GM12878 (cell line): ENCODE data around the gene SMTNL2. TPM values are rescaled to one million over a fixed set of nuclear protein-coding genes. Genes with fewer than 3 reads are reported as not detected.

Experiments used
- ATAC-seq: fragments of 200-7000 bp; cut with Tn5 transposase; 3 replicates; pipeline ENCODE4 v1.9.1; 2020; ENCODE audit warnings: mild to moderate bottlenecking, moderate library complexity
- BruUV-seq: library from RNA; stranded (reverse); fragments of 400-500 nt; replicated peaks from 2 replicates; lab custom pipeline; 2021; lab: Mats Ljungman, UMichigan
- CTCF ChIA-PET: fragments of 300-600 bp; sonication (Branson Sonifier 250); formaldehyde crosslinking; extraction: SDS; loops from one replicate; lab custom pipeline; 2021; ENCODE audit warnings: inconsistent platforms; lab: Yijun Ruan, JAX
- POLR2A ChIA-PET: fragments of 350-600 bp; formaldehyde crosslinking; extraction: SDS; loops from one replicate; lab custom pipeline; 2021; ENCODE audit warnings: inconsistent platforms; lab: Charles Lee
- RAD21 ChIA-PET: fragments of 300-600 bp; sonication (Branson Sonifier 250); formaldehyde crosslinking; loops from one replicate; lab custom pipeline; 2023; ENCODE audit warnings: antibody characterized with exemption; ENCODE audit not compliant: unreplicated experiment; lab: Charles Lee
- SMC1A ChIA-PET: fragments of 300-600 bp; sonication (Branson Sonifier 250); formaldehyde crosslinking; loops from one replicate; lab custom pipeline; 2023; ENCODE audit not compliant: unreplicated experiment, uncharacterized antibody; lab: Charles Lee
- DNase-seq: peaks from one replicate; pipeline ENCODE4 v3.0.0-alpha.2; 2011; ENCODE audit warnings: low read depth, low spot score
- FAIRE-seq: peaks from 3 replicates; lab custom pipeline; 2011; peaks lifted over from hg19 to GRCh38; lab: Jason Lieb, UNC
- H2AFZ ChIP-seq: 2 replicates; pipeline ENCODE4 v1.6.0; 2011; ENCODE audit warnings: low read depth, low read length, control low read depth; ENCODE audit not compliant: control insufficient read depth
- H3K27ac ChIP-seq: 2 replicates; pipeline ENCODE4 v1.5.1; 2011; ENCODE audit warnings: control low read depth; ENCODE audit not compliant: control insufficient read depth, insufficient read depth
- H3K27me3 ChIP-seq, 2 experiments: replicated peaks in 1 of 2; 2 replicates each; pipeline versions ENCODE4 v1.6.0 to v1.6.1; 2011; ENCODE audit warnings: low read length in 1 of 2; ENCODE audit not compliant: control insufficient read depth in 2 of 2, insufficient read depth in 2 of 2
- H3K36me3 ChIP-seq, 2 experiments: 2 replicates each; pipeline ENCODE4 v1.5.1; 2011; ENCODE audit warnings: low read length in 1 of 2; ENCODE audit not compliant: control insufficient read depth in 2 of 2, insufficient read depth in 2 of 2
- H3K4me1 ChIP-seq: 2 replicates; pipeline ENCODE4 v1.6.1; 2011; ENCODE audit warnings: mild to moderate bottlenecking, low read length, moderate library complexity, mixed read lengths; ENCODE audit not compliant: control insufficient read depth, insufficient read depth
- H3K4me2 ChIP-seq: 2 replicates; pipeline ENCODE4 v1.6.0; 2011; ENCODE audit warnings: control low read depth; ENCODE audit not compliant: control insufficient read depth, insufficient read depth
- H3K4me3 ChIP-seq: fragments of 200-600 bp; sonication (generic); 2 replicates; pipeline ENCODE4 v1.5.1; 2016
- H3K79me2 ChIP-seq: 2 replicates; pipeline ENCODE4 v1.6.0; 2011; ENCODE audit warnings: low read length; ENCODE audit not compliant: control insufficient read depth, insufficient read depth
- H3K9ac ChIP-seq: 2 replicates; pipeline ENCODE4 v1.8.0; 2011; ENCODE audit warnings: low read length, control low read depth, mixed read lengths; ENCODE audit not compliant: control insufficient read depth, insufficient read depth
- H3K9me3 ChIP-seq: replicated peaks from 3 replicates; pipeline ENCODE4 v1.5.1; 2011; ENCODE audit warnings: mild to moderate bottlenecking, low read length; ENCODE audit not compliant: control insufficient read depth, insufficient read depth
- H4K20me1 ChIP-seq: 2 replicates; pipeline ENCODE4 v1.6.0; 2011; ENCODE audit not compliant: control insufficient read depth, insufficient read depth
- POLR2A ChIP-seq: IDR thresholded peaks from 2 replicates; pipeline ENCODE4 v1.6.1; 2011; ENCODE audit warnings: low read depth, mild to moderate bottlenecking, low read length
- WGBS: methylation state at CpG from one replicate; pipeline ENCODE4 v1.1.6; 2016; ENCODE audit warnings: low lambda C conversion rate; ENCODE audit not compliant: insufficient replicate concordance, insufficient coverage; ENCODE audit errors: missing lambda C conversion rate; 5-methylcytosine and 5-hydroxymethylcytosine counted together
- in situ Hi-C: fragments of 300-500 bp; cut with MboI; formaldehyde crosslinking; loops from 9 replicates; pipeline ENCODE4 v1.14.3; 2018; ENCODE audit warnings: mixed read lengths
- intact Hi-C: fragments of 100-400 bp; cut with micrococcal nuclease; formaldehyde crosslinking; loops from one replicate; pipeline ENCODE4 v1.14.2; 2022; ENCODE audit not compliant: unreplicated experiment
- polyA plus RNA-seq, 11 experiments: library from polyadenylated mRNA; depleted of rRNA in 4 of 11; unstranded in 6 of 11; stranded (reverse) in 5 of 11; fragments of >200 nt; fragmentation: Nextera tagmentation in 4 of 11; fragmentation: Illumina TruSeq in 1 of 11; extraction: Ambion mirVana in 4 of 11; extraction: Trizol in 1 of 11; gene quantifications; 1 replicate in 1 of 11; 2 replicates in 10 of 11; pipeline versions ENCODE4 v1.2.1 to v1.2.3, GENCODE V29; 2011 to 2016; ENCODE audit warnings: inconsistent platforms in 2 of 11, missing spikeins in 2 of 11, low read depth in 1 of 11
- total RNA-seq, 4 experiments: library from RNA; depleted of rRNA in 3 of 4; stranded (reverse); fragments of >200 nt in 3 of 4; fragmentation: Illumina TruSeq in 1 of 4; extraction: Trizol in 1 of 4; gene quantifications; 2 replicates each; pipeline versions ENCODE4 v1.2.1 to v1.2.3, GENCODE V29; 2013 to 2021
- TF ChIP-seq, protein P1 (sequence below): IDR thresholded peaks from 2 replicates; pipeline ENCODE4 v1.6.1; 2011; ENCODE audit warnings: borderline replicate concordance, low read depth, mild to moderate bottlenecking, moderate library complexity, low read length; ENCODE audit not compliant: insufficient read depth, poor library complexity, severe bottlenecking
- TF ChIP-seq, protein P2 (sequence below): IDR thresholded peaks from 2 replicates; pipeline ENCODE4 v1.6.1; 2012; ENCODE audit warnings: low read depth, low read length, improper control_type of control experiment

SMTNL2 gene
- total and polyA plus RNA-seq, 10 of the 15 experiments (the other 5 are each of a cell fraction or from before 2014, with no cell fraction given): not detected

DNA sequence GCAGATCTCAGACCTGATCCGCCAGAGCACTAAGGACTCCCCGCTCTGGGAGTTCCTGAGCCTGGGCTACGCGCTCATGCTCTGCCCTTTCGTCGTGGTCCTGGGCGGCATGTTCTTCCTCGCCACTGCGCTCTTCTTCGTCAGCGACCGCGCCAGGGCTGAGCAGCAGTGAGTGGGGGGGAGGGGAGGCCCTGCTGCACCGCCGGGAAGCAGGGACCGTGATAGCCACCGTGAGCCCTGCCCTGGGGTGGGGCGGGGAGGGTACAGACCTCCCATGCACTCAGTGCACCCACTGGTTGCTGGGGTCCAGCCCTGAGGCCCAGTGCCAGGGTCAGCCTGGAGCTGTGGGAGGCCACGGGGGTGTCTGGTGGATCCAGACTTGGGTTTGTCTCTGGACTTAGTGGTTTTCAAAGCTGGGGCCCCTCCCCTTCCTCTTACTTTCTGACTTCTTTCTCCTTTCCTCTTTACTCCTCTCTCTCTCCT is 48.0 kb upstream of the SMTNL2 start:
- DNase-seq (no peak), FAIRE-seq (no peak), ATAC-seq (no peak; the same call in 2 of the 3 replicates)
- no peak overlapping the region for H3K4me2 ChIP-seq
- H2AFZ ChIP-seq: no peak overlapping the region
- BruUV-seq: no TSS peak
- no peaks in the 10 kb centered on the region for H4K20me1 ChIP-seq
- ChIA-PET RAD21 (no interaction called here), SMC1A (no interaction called here), CTCF (interaction anchor here (1.7 kb wide), 1 partner anchor 30 kb away, joined by 4 read pairs; no protein-coding TSS in a partner anchor)
- no peaks in the 10 kb centered on the region for H3K27me3 ChIP-seq
- H3K9me3 ChIP-seq: no peaks in the 10 kb centered on the region
- H3K9ac ChIP-seq: no peak overlapping the region
- intact Hi-C loops: no loop called here
- H3K36me3 ChIP-seq: peaks cover 0 to 19% of the 10 kb centered on the region in 2 experiments; a peak in 3 of 4 replicates
- no peak overlapping the region for H3K4me3 ChIP-seq
- in situ Hi-C loops: no loop called here
- H3K27ac ChIP-seq: no peak overlapping the region
- TF ChIP-seq, protein P1, sequence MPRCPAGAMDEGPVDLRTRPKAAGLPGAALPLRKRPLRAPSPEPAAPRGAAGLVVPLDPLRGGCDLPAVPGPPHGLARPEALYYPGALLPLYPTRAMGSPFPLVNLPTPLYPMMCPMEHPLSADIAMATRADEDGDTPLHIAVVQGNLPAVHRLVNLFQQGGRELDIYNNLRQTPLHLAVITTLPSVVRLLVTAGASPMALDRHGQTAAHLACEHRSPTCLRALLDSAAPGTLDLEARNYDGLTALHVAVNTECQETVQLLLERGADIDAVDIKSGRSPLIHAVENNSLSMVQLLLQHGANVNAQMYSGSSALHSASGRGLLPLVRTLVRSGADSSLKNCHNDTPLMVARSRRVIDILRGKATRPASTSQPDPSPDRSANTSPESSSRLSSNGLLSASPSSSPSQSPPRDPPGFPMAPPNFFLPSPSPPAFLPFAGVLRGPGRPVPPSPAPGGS: peak; percentile 46
- TF ChIP-seq, protein P2, sequence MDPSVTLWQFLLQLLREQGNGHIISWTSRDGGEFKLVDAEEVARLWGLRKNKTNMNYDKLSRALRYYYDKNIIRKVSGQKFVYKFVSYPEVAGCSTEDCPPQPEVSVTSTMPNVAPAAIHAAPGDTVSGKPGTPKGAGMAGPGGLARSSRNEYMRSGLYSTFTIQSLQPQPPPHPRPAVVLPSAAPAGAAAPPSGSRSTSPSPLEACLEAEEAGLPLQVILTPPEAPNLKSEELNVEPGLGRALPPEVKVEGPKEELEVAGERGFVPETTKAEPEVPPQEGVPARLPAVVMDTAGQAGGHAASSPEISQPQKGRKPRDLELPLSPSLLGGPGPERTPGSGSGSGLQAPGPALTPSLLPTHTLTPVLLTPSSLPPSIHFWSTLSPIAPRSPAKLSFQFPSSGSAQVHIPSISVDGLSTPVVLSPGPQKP: no peak
- peak; percentile 55; the same call in 1 of the 2 replicates for TF ChIP-seq POLR2A
- TF ChIP-seq, all 136 proteins: peak for 2
- POLR2A ChIA-PET: no interaction called here
- Histone ChIP-seq H3K4me1 (no peaks in the 10 kb centered on the region), H3K79me2 (no peaks in the 10 kb centered on the region)
- WGBS: 79% methylated on average over 19 of the region's 19 CpGs
